Hepatocyte (in vitro differentiated cells): ENCODE results near the gene AGBL4. TPM values are rescaled to one million over a fixed set of nuclear protein-coding genes. Genes with fewer than 3 reads are reported as not detected.

ENCODE experiments used
- DNase-seq: peaks from one replicate; pipeline ENCODE4 v3.0.0-alpha.2; 2016; ENCODE audit warnings: low spot score
- H2AFZ ChIP-seq: fragments of 200-600 bp; sonication (generic); 2 replicates; pipeline ENCODE4 v1.6.0; 2016; ENCODE audit warnings: antibody characterized with exemption, mild to moderate bottlenecking
- H3K27ac ChIP-seq: fragments of 200-600 bp; sonication (generic); 2 replicates; pipeline ENCODE4 v1.5.1; 2016; ENCODE audit warnings: mild to moderate bottlenecking
- H3K27me3 ChIP-seq: fragments of 200-600 bp; sonication (generic); 2 replicates; pipeline ENCODE4 v1.6.1; 2016
- H3K36me3 ChIP-seq: fragments of 200-600 bp; sonication (generic); replicated peaks from 2 replicates; pipeline ENCODE4 v1.5.1; 2016; ENCODE audit warnings: low read depth; ENCODE audit not compliant: insufficient read depth
- H3K4me1 ChIP-seq: fragments of 200-600 bp; sonication (generic); 2 replicates; pipeline ENCODE4 v1.5.1; 2016; ENCODE audit warnings: mild to moderate bottlenecking, moderate library complexity; ENCODE audit not compliant: insufficient read depth
- H3K4me2 ChIP-seq: fragments of 200-600 bp; sonication (generic); 2 replicates; pipeline ENCODE4 v1.6.0; 2016
- H3K4me3 ChIP-seq: fragments of 200-600 bp; sonication (generic); 2 replicates; pipeline ENCODE4 v1.5.1; 2016; ENCODE audit warnings: mild to moderate bottlenecking
- H3K79me2 ChIP-seq: fragments of 200-600 bp; sonication (generic); 2 replicates; pipeline ENCODE4 v1.6.0; 2017; ENCODE audit warnings: mild to moderate bottlenecking
- H3K9me2 ChIP-seq: fragments of 200-600 bp; sonication (generic); replicated peaks from 2 replicates; pipeline ENCODE4 v1.6.0; 2017; ENCODE audit warnings: mild to moderate bottlenecking; ENCODE audit not compliant: insufficient read depth
- H3K9me3 ChIP-seq: fragments of 200-600 bp; sonication (generic); 2 replicates; pipeline ENCODE4 v1.5.1; 2016; ENCODE audit warnings: low read depth, mild to moderate bottlenecking
- H4K20me1 ChIP-seq: fragments of 200-600 bp; sonication (generic); 2 replicates; pipeline ENCODE4 v1.6.0; 2016; ENCODE audit warnings: mild to moderate bottlenecking; ENCODE audit not compliant: insufficient read depth, poor library complexity, severe bottlenecking
- CTCF ChIP-seq: fragments of 200-600 bp; sonication (generic); IDR thresholded peaks from 2 replicates; pipeline ENCODE4 v1.5.1; 2016; ENCODE audit warnings: antibody characterized with exemption, mild to moderate bottlenecking; ENCODE audit not compliant: poor library complexity
- EZH2 ChIP-seq: fragments of 200-600 bp; sonication (generic); IDR thresholded peaks from 2 replicates; pipeline ENCODE4 v1.6.1; 2016; ENCODE audit warnings: antibody characterized with exemption, mild to moderate bottlenecking, borderline replicate concordance
- EZH2phosphoT487 ChIP-seq: fragments of 200-600 bp; sonication (generic); IDR thresholded peaks from one replicate; pipeline ENCODE4 v1.6.1; 2018; ENCODE audit warnings: antibody characterized with exemption, mild to moderate bottlenecking, low read depth, moderate library complexity; ENCODE audit not compliant: unreplicated experiment, severe bottlenecking
- WGBS: methylation state at CpG from one replicate; pipeline ENCODE4 v1.1.6; 2016; ENCODE audit warnings: low lambda C conversion rate; ENCODE audit errors: missing lambda C conversion rate; 5-methylcytosine and 5-hydroxymethylcytosine counted together
- polyA plus RNA-seq: library from polyadenylated mRNA; unstranded; fragments of >200 nt; fragmentation: Nextera tagmentation; extraction: Ambion mirVana; gene quantifications from 2 replicates; pipeline ENCODE4 v1.2.1, GENCODE V29; 2016
- total RNA-seq: library from RNA; depleted of rRNA; stranded (reverse); fragments of >200 nt; gene quantifications from 2 replicates; pipeline ENCODE4 v1.2.3, GENCODE V29; 2014

Gene AGBL4
- total and polyA plus RNA-seq, 2 experiments from 2014 or later = 0.50 to 0.73 TPM

- no peaks in the 10 kb centered on the region for H3K36me3 ChIP-seq
- no peaks in the 10 kb centered on the region for H4K20me1 ChIP-seq
- no peaks in the 10 kb centered on the region for H3K9me3 ChIP-seq
- H3K4me3 ChIP-seq = no peak overlapping the region
- no peak overlapping the region for H3K27ac ChIP-seq
- H3K4me2 ChIP-seq = no peak overlapping the region
- H3K27me3 ChIP-seq = no peaks in the 10 kb centered on the region
- H2AFZ ChIP-seq = no peak overlapping the region
- no peaks in the 10 kb centered on the region for H3K79me2 ChIP-seq
- no peak for TF ChIP-seq CTCF
- no peak for TF ChIP-seq EZH2phosphoT487
- TF ChIP-seq EZH2 = no peak
- no peaks in the 10 kb centered on the region for H3K4me1 ChIP-seq
- no peak for DNase-seq
- no peaks in the 10 kb centered on the region for H3K9me2 ChIP-seq
Measured at GRCh38 chr1:48924099-48924498, 1099.7 kb downstream of the AGBL4 start.

- Histone ChIP-seq H3K4me2 (no peak overlapping the region), H3K36me3 (no peaks in the 10 kb centered on the region), H3K4me3 (no peak overlapping the region), H3K27ac (no peak overlapping the region), H2AFZ (no peak overlapping the region), H3K27me3 (no peaks in the 10 kb centered on the region), H3K9me2 (no peaks in the 10 kb centered on the region), H3K4me1 (no peaks in the 10 kb centered on the region), H3K9me3 (no peaks in the 10 kb centered on the region), H3K79me2 (no peaks in the 10 kb centered on the region), H4K20me1 (no peaks in the 10 kb centered on the region)
- no peak for DNase-seq
- TF ChIP-seq CTCF (no peak), EZH2phosphoT487 (no peak), EZH2 (no peak)
- WGBS = 74% methylated on average over 1 of the region's 1 CpG
Measured at GRCh38 chr1:48923116-48923515, 1100.6 kb downstream of the AGBL4 start.

DNA sequence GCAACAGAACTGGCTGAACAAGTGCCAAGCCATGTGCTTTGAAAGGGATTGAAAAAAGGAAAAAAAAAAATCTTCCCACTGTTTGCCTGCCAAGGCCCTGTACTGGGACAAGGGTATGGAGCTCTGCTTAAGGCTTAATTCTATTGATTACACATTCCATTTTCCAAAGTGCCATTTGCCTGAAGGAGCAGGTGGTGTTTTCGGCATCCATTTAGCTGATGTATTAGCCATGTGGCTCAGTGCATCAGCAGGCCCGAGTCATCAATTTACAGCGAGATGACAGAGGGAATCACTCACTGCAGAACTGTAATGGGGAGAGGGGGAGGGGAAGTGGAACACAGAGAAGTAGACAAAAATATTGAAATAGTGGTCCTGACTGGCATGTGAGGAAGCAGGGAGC is 1102.9 kb downstream of the AGBL4 start:
- H2AFZ ChIP-seq = no peak overlapping the region
- TF ChIP-seq EZH2phosphoT487 (no peak), CTCF (no peak), EZH2 (no peak)
- no peaks in the 10 kb centered on the region for H4K20me1 ChIP-seq
- no peaks in the 10 kb centered on the region for H3K79me2 ChIP-seq
- no peak overlapping the region for H3K27ac ChIP-seq
- no peak overlapping the region for H3K4me3 ChIP-seq
- peaks cover 1% of the 10 kb centered on the region for H3K4me1 ChIP-seq
- H3K9me2 ChIP-seq = no peaks in the 10 kb centered on the region
- 90% methylated on average over 3 of the region's 3 CpGs for WGBS
- DNase-seq = no peak
- H3K9me3 ChIP-seq = no peaks in the 10 kb centered on the region
- H3K4me2 ChIP-seq = no peak overlapping the region
- no peaks in the 10 kb centered on the region for H3K36me3 ChIP-seq
- no peaks in the 10 kb centered on the region for H3K27me3 ChIP-seq
